GM13977 (cell line): ENCODE measurements around the gene KLRF1.

ENCODE experiments used
- DNase-seq: peaks from one replicate; pipeline ENCODE4 v3.0.0; 2012; ENCODE audit warnings: low spot score
- CTCF ChIP-seq: IDR thresholded peaks from 2 replicates; pipeline ENCODE4 v1.5.1; 2012; ENCODE audit warnings: mild to moderate bottlenecking, control low read depth; ENCODE audit not compliant: insufficient read depth; ENCODE audit errors: extremely low read depth, missing control alignments
- in situ Hi-C: fragments of 300-500 bp; cut with MboI; formaldehyde crosslinking; loops from one replicate; pipeline ENCODE4 v1.12.0; 2022; ENCODE audit warnings: low sequenced_read_pairs, low pct_unique_long_range_greater_than_20kb, mixed read lengths, inconsistent platforms; ENCODE audit not compliant: unreplicated experiment

KLRF1 gene

GRCh38 chr12:9809338-9809737, 17.9 kb upstream of the KLRF1 start:
- DNase-seq = no peak
- in situ Hi-C loops = no loop called here
- no peak for TF ChIP-seq CTCF

GRCh38 chr12:9809866-9810265, 17.4 kb upstream of the KLRF1 start:
- DNase-seq = no peak
- no peak for TF ChIP-seq CTCF
- in situ Hi-C loops = loop anchor here (10.0 kb wide), 1 partner anchor 115 kb away; no protein-coding TSS in a partner anchor

GRCh38 chr12:9810671-9811070, 16.6 kb upstream of the KLRF1 start:
- no peak for TF ChIP-seq CTCF
- in situ Hi-C loops = loop anchor here (10.0 kb wide), 1 partner anchor 114 kb away; no protein-coding TSS in a partner anchor
- no peak for DNase-seq

- in situ Hi-C loops = loop anchor here (10.0 kb wide), 1 partner anchor 113 kb away; no protein-coding TSS in a partner anchor
- TF ChIP-seq CTCF = no peak
- no peak for DNase-seq
Measured at GRCh38 chr12:9811621-9812020, 15.7 kb upstream of the KLRF1 start.

- in situ Hi-C loops = loop anchor here (10.0 kb wide), 1 partner anchor 111 kb away; no protein-coding TSS in a partner anchor
- DNase-seq = peak; percentile 89
Measured at GRCh38 chr12:9813821-9814798, 13.2 kb upstream of the KLRF1 start.

GRCh38 chr12:9820281-9820930, 6.9 kb upstream of the KLRF1 start:
- in situ Hi-C loops = no loop called here
- no peak for TF ChIP-seq CTCF
- no peak for DNase-seq

More at GRCh38 chr12:9813821-9814798, 13.2 kb upstream of the KLRF1 start:
- TF ChIP-seq CTCF = peak; percentile 98
